ENCODE measurements around the gene LARP6.
"Not testable (repeated sequence)": the region's sequence is repeated elsewhere in the genome, so short reads cannot be mapped to it uniquely, and the experiment has no call there.

Gene LARP6

GRCh38 chr15:70859998-70860397 is 6.0 kb upstream of the LARP6 start:
- DNase-seq (ENCODE audit: extremely low spot score, insufficient read length, low read depth) (no peak), FAIRE-seq (no peak)

DNA sequence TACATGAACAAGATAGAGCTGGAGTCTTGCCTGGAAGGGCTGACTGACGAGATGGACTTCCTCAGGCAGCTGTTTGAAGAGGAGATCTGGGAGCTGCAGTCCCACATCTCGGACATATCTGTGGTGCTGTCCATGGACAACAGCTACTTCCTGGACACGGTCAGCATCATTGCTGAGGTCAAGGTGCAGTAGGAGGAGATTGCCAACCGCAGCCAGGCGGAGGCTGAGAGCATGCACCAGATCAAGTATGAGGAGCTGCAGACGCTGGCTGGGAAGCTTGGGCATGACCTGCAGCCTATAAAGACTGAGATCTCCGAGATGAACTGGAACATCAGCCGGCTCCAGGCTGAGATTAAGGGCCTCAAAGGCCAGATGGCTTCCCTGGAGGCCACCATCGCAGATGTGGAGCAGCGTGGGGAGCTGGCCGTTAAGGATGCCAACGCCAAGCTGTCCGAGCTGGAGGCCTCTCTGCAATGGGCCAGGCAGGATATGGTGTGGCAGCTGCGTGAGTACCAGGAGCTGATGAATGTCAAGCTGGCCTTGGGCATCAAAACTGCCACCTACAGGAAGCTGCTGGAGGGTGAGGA is 5.5 kb upstream of the LARP6 start:
- FAIRE-seq (no peak), DNase-seq (ENCODE audit: extremely low spot score, insufficient read length, low read depth) (no peak)

- not testable (repeated sequence) for FAIRE-seq; DNase-seq (ENCODE audit: extremely low spot score, insufficient read length, low read depth)
Observed at GRCh38 chr15:70858614-70859321, 4.8 kb upstream of the LARP6 start.

- FAIRE-seq (no peak), DNase-seq (ENCODE audit: extremely low spot score, insufficient read length, low read depth) (no peak)
Observed at GRCh38 chr15:70857562-70858285, 3.8 kb upstream of the LARP6 start.

DNA sequence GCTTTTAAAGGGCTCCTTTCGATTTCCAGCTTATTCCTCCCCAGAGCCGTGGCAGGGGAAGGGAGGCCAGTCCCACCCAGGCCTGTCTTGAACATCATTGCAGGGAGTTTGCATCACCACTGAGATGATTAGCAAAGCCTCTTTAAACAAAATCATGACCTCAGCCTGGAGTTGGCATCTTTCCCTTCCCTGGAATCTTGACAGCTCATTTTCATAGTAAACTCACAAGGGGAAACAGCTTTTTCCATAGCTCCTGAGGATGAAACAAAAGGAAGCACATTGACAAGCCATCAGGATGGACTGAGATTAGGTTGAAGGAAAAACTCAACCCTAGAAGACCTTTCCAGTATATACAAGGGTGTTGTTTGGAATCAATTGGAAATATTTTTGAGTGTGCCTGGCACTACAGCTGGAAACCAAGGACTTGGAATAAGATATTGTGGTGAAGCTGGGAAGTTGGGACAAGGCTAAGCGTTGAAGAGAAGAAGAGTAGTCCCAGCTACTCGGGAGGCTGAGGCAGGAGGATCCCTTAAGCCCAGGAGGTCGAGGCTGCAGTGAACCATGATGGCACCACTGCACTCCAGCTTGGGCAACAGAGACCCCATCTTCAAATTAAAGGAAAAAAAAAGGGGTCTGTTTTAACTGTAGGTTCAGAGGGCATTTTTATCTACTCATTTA is 3.1 kb upstream of the LARP6 start:
- FAIRE-seq (no peak), DNase-seq (ENCODE audit: extremely low spot score, insufficient read length, low read depth) (no peak)

GRCh38 chr15:70856177-70856883 is 2.4 kb upstream of the LARP6 start:
- no peak for FAIRE-seq
- DNase-seq (ENCODE audit: extremely low spot score, insufficient read length, low read depth): no peak

GRCh38 chr15:70855764-70856163 is 1.8 kb upstream of the LARP6 start:
- FAIRE-seq: no peak
- no peak for DNase-seq (ENCODE audit: extremely low spot score, insufficient read length, low read depth)

DNA sequence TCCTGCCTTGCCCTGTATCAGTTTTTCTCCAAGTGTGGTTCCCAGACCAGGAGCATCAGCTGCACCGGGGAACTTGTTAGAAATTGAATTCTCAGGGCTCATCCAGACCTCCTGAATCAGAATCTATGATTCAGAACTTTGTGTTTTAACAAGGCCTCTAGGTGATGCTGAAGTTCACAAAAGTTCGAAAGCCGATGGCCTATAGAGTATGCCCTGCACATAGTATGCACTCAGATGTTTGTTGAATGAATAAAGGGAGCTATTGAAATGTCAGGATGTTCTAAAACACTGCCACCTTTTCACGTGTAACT is 664 bp upstream of the LARP6 start:
- FAIRE-seq (no peak), DNase-seq (ENCODE audit: extremely low spot score, insufficient read length, low read depth) (no peak)

DNA sequence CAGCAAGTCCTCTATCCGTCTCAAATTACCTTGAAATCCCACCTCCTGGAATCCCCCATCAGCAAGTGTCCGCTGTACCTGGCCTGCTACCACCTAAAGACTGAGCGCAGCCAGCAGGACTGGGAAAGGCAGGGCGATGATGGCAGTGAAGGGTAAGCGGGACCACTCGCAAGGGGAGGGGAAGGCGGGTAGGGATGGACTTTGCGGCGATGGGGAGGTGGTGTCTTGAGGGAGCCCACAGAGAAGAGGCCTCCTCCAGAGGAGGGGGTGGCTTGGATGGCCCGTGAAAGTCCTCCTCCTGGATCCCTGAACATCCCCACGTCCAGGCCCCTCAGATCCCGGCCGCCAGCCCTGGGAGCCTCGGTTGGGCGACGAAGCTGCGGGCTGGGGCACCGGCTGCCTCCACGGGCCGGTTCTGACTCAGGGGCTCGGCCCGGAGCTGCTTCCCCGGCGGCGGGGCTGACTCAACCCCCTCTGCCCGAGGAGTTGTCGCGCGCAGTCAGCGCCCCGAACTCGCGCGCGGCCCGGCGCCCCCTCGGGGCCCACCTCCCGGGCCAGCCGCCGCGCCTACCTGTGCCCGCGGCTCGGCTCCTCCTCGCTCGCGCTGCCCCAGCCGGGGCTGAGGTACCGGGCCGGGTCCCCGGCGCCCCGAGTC is 512 bp downstream of the LARP6 start:
- no peak for DNase-seq (ENCODE audit: extremely low spot score, insufficient read length, low read depth)
- FAIRE-seq: no peak

- DNase-seq (ENCODE audit: extremely low spot score, insufficient read length, low read depth) (no peak), FAIRE-seq (no peak)
Observed at GRCh38 chr15:70852501-70853317, 1.2 kb downstream of the LARP6 start.

DNA sequence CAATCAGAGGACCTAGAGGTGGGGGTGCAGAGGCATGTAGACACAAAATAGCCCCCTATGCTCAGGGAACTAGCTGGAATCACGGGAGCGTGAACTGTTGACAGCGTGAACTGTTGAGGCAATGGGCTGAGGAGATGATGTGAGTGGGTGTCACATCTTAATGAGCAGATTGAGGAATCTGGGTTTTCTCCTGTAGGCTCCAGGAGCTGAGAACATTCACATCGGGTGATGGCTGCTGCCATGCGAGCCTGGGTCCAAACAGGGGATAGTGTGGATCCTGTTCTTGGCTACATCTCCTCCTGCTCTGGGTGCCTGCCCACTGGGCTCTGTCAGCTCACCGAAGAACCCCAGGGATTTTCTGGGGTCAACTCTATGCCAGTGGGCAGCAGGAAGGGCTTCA is 2.1 kb downstream of the LARP6 start:
- no peak for DNase-seq (ENCODE audit: extremely low spot score, insufficient read length, low read depth)
- FAIRE-seq: no peak

GRCh38 chr15:70845602-70846360 is 8.2 kb downstream of the LARP6 start:
- DNase-seq (ENCODE audit: extremely low spot score, insufficient read length, low read depth) (no peak), FAIRE-seq (no peak)

DNA sequence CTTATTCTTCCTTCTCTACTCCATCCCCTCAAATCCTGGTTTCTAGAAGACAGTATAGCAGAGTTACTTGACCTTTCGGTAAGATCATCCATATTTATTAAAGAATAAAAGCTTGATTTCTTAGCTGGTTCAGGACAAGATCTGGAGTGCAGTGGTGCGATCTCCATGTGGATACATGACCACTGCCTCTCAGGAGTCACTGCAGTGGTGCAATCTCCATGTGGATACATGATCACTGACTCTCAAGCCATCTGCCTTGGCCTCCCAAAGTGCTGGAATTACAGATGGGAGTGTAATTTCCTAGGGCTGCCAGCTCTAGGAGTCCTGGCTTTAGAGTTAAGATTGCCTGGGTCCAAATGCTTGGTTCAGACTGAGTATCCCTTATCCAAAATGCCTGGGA is 16.5 kb downstream of the LARP6 start:
- FAIRE-seq: no peak
- no peak for DNase-seq (ENCODE audit: extremely low spot score, insufficient read length, low read depth)

DNA sequence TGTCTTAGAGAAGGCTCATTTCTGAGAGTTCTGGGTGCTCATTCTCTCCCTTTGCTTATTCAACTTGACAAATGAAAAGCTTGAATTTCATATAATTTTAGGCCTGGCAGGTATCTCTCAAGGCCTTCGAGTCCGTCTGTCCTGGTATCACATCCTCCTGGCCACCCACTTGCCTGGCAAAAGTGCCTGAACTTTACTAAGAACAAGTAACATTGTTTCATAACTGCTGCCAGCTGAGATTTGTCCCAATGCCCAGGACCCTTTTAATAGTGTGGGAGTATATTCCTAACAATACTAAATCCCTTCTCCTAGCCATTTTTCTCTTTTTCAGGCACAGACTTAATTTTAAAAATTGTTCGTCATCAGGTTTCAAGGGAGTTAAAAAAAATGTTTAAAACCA is 18.1 kb downstream of the LARP6 start:
- DNase-seq (ENCODE audit: extremely low spot score, insufficient read length, low read depth): no peak
- FAIRE-seq: no peak

DNA sequence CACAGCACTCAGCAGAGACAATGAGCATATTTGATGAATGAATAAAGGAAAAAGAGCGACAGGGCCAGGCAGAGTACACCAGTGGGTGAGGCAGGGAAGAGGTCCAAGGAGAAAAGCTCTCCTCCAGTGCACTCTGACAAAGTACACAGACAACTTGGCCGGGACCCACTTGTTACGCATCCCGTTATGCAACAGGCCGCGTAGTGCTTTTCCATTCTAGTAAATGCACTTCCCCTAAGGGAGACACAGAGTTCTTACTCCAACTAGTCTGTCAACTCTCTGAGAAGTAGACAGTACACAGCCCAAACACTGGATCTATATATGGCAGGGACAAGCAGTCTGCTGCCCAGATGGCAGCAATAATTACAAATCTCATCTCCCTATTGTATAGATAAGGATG is 18.5 kb downstream of the LARP6 start:
- FAIRE-seq (no peak), DNase-seq (ENCODE audit: extremely low spot score, insufficient read length, low read depth) (no peak)

DNA sequence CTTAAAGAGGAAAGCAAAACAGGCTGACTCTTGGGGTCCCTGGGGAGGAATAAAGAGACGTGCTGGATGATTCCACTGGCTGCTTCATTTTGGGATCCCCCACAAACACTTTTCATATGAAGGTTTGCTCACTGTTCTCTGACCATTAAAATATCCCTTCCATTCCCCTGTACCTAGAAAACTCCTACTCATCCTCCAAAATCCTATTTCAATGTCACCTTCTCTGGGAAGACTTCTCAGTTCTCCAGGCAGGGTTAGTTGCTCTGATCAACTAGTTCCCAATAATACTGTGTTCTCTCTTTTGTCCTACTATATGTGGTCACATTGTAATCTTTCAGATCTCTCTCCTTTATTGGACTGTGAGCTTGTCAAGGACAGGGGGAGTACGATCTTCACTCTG is 19.0 kb downstream of the LARP6 start:
- no peak for FAIRE-seq
- DNase-seq (ENCODE audit: extremely low spot score, insufficient read length, low read depth): no peak

DNA sequence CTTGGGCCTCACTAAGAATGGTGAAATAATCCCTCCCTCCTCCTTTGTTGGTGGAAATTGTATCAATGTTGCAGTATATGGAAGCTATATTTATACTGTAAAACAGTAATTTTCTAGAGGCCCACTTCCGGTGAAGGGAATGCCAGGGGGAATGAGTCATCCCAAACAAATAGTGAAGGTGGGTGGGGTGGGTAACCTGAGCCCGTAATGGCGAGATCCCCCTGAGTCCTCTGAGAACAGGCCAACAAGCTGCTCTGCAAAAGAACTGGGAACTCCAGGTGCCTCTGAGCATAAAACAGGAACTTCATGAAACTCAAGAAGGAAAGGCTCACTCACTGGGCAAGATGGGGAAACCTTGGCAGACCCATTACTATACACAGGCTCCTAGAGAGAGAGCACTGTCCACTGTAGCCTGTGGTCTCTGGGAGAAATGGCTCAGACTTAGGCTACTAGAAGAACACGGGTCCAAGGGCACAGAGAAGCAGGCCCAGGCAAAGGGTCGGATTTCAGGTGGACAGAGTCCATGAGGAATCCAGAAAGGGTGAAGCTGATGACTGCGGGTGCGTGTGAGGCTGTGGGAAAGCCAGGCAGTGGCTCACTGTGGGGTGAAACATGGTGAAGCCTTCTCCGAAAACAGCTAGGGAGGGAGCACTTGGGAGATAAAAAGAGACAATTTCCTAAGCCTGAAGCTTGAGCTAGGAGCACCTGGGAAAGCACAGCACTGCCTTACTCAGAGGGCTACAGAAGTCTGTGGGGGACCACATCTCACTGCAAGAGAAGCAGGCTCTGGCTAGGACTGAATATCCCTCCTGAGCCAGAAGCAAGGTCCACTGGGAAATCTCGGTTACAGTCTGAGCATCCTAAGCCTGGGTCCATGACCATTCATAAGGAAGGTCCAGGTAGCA is 19.8 kb downstream of the LARP6 start:
- DNase-seq (ENCODE audit: extremely low spot score, insufficient read length, low read depth) (no peak), FAIRE-seq (no peak)
